Thyroid gland (tissue), 4 donors: Measurements from ENCODE around the gene HLA-F.

Experiments used
- CTCF ChIP-seq, 6 experiments: fragments of 200-600 bp in 3 of 6; fragments of 450-650 bp in 3 of 6; sonication (generic) in 3 of 6; IDR thresholded peaks; one replicate each; pipeline ENCODE4 v1.5.1; 2016 to 2019; ENCODE audit warnings: antibody characterized with exemption in 6 of 6, mild to moderate bottlenecking in 2 of 6, inconsistent platforms in 1 of 6, moderate library complexity in 1 of 6
- POLR2A ChIP-seq, 2 donors: fragments of 450-650 bp; IDR thresholded peaks; one replicate each; pipeline ENCODE4 v1.6.1; 2017; ENCODE audit warnings: antibody characterized with exemption in 2 of 2, mild to moderate bottlenecking in 2 of 2, moderate library complexity in 1 of 2

- TF ChIP-seq CTCF (IDR thresholded peaks at IDR 0.05) (no peak), POLR2A (IDR thresholded peaks at IDR 0.05) (no peak)
Measured at GRCh38 chr6:29758761-29759160, 35.5 kb downstream of the HLA-F start.
